GM12878 (cell line): ENCODE results near the gene SMARCA4. TPM values are rescaled to one million over a fixed set of nuclear protein-coding genes. Genes with fewer than 3 reads are reported as not detected.

ENCODE experiments used
- ATAC-seq: fragments of 200-7000 bp; cut with Tn5 transposase; 3 replicates; pipeline ENCODE4 v1.9.1; 2020; ENCODE audit warnings: mild to moderate bottlenecking, moderate library complexity
- BruUV-seq: library from RNA; stranded (reverse); fragments of 400-500 nt; replicated peaks from 2 replicates; lab custom pipeline; 2021; lab: Mats Ljungman, UMichigan
- CTCF ChIA-PET: fragments of 300-600 bp; sonication (Branson Sonifier 250); formaldehyde crosslinking; extraction: SDS; loops from one replicate; lab custom pipeline; 2021; ENCODE audit warnings: inconsistent platforms; lab: Yijun Ruan, JAX
- POLR2A ChIA-PET: fragments of 350-600 bp; formaldehyde crosslinking; extraction: SDS; loops from one replicate; lab custom pipeline; 2021; ENCODE audit warnings: inconsistent platforms; lab: Charles Lee
- RAD21 ChIA-PET: fragments of 300-600 bp; sonication (Branson Sonifier 250); formaldehyde crosslinking; loops from one replicate; lab custom pipeline; 2023; ENCODE audit warnings: antibody characterized with exemption; ENCODE audit not compliant: unreplicated experiment; lab: Charles Lee
- SMC1A ChIA-PET: fragments of 300-600 bp; sonication (Branson Sonifier 250); formaldehyde crosslinking; loops from one replicate; lab custom pipeline; 2023; ENCODE audit not compliant: unreplicated experiment, uncharacterized antibody; lab: Charles Lee
- DNase-seq: peaks from one replicate; pipeline ENCODE4 v3.0.0-alpha.2; 2011; ENCODE audit warnings: low read depth, low spot score
- FAIRE-seq: peaks from 3 replicates; lab custom pipeline; 2011; peaks lifted over from hg19 to GRCh38; lab: Jason Lieb, UNC
- H2AFZ ChIP-seq: 2 replicates; pipeline ENCODE4 v1.6.0; 2011; ENCODE audit warnings: low read depth, low read length, control low read depth; ENCODE audit not compliant: control insufficient read depth
- H3K27ac ChIP-seq: 2 replicates; pipeline ENCODE4 v1.5.1; 2011; ENCODE audit warnings: control low read depth; ENCODE audit not compliant: control insufficient read depth, insufficient read depth
- H3K27me3 ChIP-seq, 2 experiments: replicated peaks in 1 of 2; 2 replicates each; pipeline versions ENCODE4 v1.6.0 to v1.6.1; 2011; ENCODE audit warnings: low read length in 1 of 2; ENCODE audit not compliant: control insufficient read depth in 2 of 2, insufficient read depth in 2 of 2
- H3K36me3 ChIP-seq, 2 experiments: 2 replicates each; pipeline ENCODE4 v1.5.1; 2011; ENCODE audit warnings: low read length in 1 of 2; ENCODE audit not compliant: control insufficient read depth in 2 of 2, insufficient read depth in 2 of 2
- H3K4me1 ChIP-seq: 2 replicates; pipeline ENCODE4 v1.6.1; 2011; ENCODE audit warnings: mild to moderate bottlenecking, low read length, moderate library complexity, mixed read lengths; ENCODE audit not compliant: control insufficient read depth, insufficient read depth
- H3K4me2 ChIP-seq: 2 replicates; pipeline ENCODE4 v1.6.0; 2011; ENCODE audit warnings: control low read depth; ENCODE audit not compliant: control insufficient read depth, insufficient read depth
- H3K4me3 ChIP-seq: fragments of 200-600 bp; sonication (generic); 2 replicates; pipeline ENCODE4 v1.5.1; 2016
- H3K79me2 ChIP-seq: 2 replicates; pipeline ENCODE4 v1.6.0; 2011; ENCODE audit warnings: low read length; ENCODE audit not compliant: control insufficient read depth, insufficient read depth
- H3K9ac ChIP-seq: 2 replicates; pipeline ENCODE4 v1.8.0; 2011; ENCODE audit warnings: low read length, control low read depth, mixed read lengths; ENCODE audit not compliant: control insufficient read depth, insufficient read depth
- H3K9me3 ChIP-seq: replicated peaks from 3 replicates; pipeline ENCODE4 v1.5.1; 2011; ENCODE audit warnings: mild to moderate bottlenecking, low read length; ENCODE audit not compliant: control insufficient read depth, insufficient read depth
- H4K20me1 ChIP-seq: 2 replicates; pipeline ENCODE4 v1.6.0; 2011; ENCODE audit not compliant: control insufficient read depth, insufficient read depth
- ATF7 ChIP-seq: fragments of 450-650 bp; IDR thresholded peaks from 2 replicates; pipeline ENCODE4 v1.6.1; 2016; ENCODE audit warnings: low read depth, mild to moderate bottlenecking
- CHD1 ChIP-seq: IDR thresholded peaks from 2 replicates; pipeline ENCODE4 v1.6.1; 2012; ENCODE audit warnings: low read depth, low read length, improper control_type of control experiment
- MEF2A ChIP-seq: IDR thresholded peaks from 2 replicates; pipeline ENCODE4 v1.6.1; 2011; ENCODE audit warnings: low read depth, mild to moderate bottlenecking, low read length, moderate library complexity; ENCODE audit not compliant: insufficient read depth
- MYB ChIP-seq: fragments of 150-350 bp; IDR thresholded peaks from 2 replicates; pipeline ENCODE4 v1.6.1; 2014; ENCODE audit warnings: mild to moderate bottlenecking, low read depth, low read length, borderline replicate concordance
- YBX1 ChIP-seq: fragments of 450-650 bp; IDR thresholded peaks from 2 replicates; pipeline ENCODE4 v1.6.1; 2016; ENCODE audit warnings: antibody characterized with exemption
- ZNF622 ChIP-seq: fragments of 450-650 bp; IDR thresholded peaks from 2 replicates; pipeline ENCODE4 v1.6.1; 2017; ENCODE audit warnings: mild to moderate bottlenecking, inconsistent platforms
- WGBS: methylation state at CpG from one replicate; pipeline ENCODE4 v1.1.6; 2016; ENCODE audit warnings: low lambda C conversion rate; ENCODE audit not compliant: insufficient replicate concordance, insufficient coverage; ENCODE audit errors: missing lambda C conversion rate; 5-methylcytosine and 5-hydroxymethylcytosine counted together
- in situ Hi-C: fragments of 300-500 bp; cut with MboI; formaldehyde crosslinking; loops from 9 replicates; pipeline ENCODE4 v1.14.3; 2018; ENCODE audit warnings: mixed read lengths
- intact Hi-C: fragments of 100-400 bp; cut with micrococcal nuclease; formaldehyde crosslinking; loops from one replicate; pipeline ENCODE4 v1.14.2; 2022; ENCODE audit not compliant: unreplicated experiment
- polyA plus RNA-seq, 11 experiments: library from polyadenylated mRNA; depleted of rRNA in 4 of 11; unstranded in 6 of 11; stranded (reverse) in 5 of 11; fragments of >200 nt; fragmentation: Nextera tagmentation in 4 of 11; fragmentation: Illumina TruSeq in 1 of 11; extraction: Ambion mirVana in 4 of 11; extraction: Trizol in 1 of 11; gene quantifications; 1 replicate in 1 of 11; 2 replicates in 10 of 11; pipeline versions ENCODE4 v1.2.1 to v1.2.3, GENCODE V29; 2011 to 2016; ENCODE audit warnings: inconsistent platforms in 2 of 11, missing spikeins in 2 of 11, low read depth in 1 of 11
- total RNA-seq, 4 experiments: library from RNA; depleted of rRNA in 3 of 4; stranded (reverse); fragments of >200 nt in 3 of 4; fragmentation: Illumina TruSeq in 1 of 4; extraction: Trizol in 1 of 4; gene quantifications; 2 replicates each; pipeline versions ENCODE4 v1.2.1 to v1.2.3, GENCODE V29; 2013 to 2021
- TF ChIP-seq, protein P1 (sequence below): IDR thresholded peaks from 2 replicates; pipeline ENCODE4 v1.6.1; 2011; ENCODE audit warnings: mild to moderate bottlenecking, low read depth, low read length, moderate library complexity; ENCODE audit not compliant: insufficient replicate concordance

Gene SMARCA4
- total and polyA plus RNA-seq, 10 of the 15 experiments (the other 5 are each of a cell fraction or from before 2014, with no cell fraction given) = 22.4 to 175 (median 57.4) TPM

DNA sequence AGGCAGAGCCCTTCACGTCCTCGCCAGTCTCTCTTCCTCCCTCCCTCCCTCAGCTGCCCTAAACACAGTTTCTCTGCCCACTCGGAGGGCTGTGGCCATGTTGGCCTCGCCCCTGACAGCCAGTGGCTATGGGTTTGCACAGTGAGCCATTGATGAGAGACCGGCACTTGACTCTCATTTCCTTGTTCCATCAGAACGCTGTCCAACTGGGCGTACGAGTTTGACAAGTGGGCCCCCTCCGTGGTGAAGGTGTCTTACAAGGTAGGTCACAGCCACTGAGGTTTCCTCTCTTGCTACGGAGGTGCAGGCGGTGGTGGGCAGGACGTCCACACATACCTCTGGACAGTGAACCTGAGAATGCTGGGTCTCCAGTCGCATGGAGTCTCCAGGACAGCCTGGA is 57.9 kb downstream of the SMARCA4 start:
- FAIRE-seq (no peak), DNase-seq (no peak), ATAC-seq (no peak)
- no peaks in the 10 kb centered on the region for H3K4me1 ChIP-seq
- H3K4me2 ChIP-seq = no peak overlapping the region
- H3K36me3 ChIP-seq = peaks cover 29 to 57% of the 10 kb centered on the region in 2 experiments
- no peak overlapping the region for H3K9ac ChIP-seq
- POLR2A ChIA-PET = no interaction called here
- RAD21 ChIA-PET = no interaction called here
- H3K27me3 ChIP-seq = no peaks in the 10 kb centered on the region
- TF ChIP-seq CHD1 (no peak), MYB (no peak), YBX1 (no peak), ZNF622 (no peak), MEF2A (no peak)
- TF ChIP-seq, protein P1, sequence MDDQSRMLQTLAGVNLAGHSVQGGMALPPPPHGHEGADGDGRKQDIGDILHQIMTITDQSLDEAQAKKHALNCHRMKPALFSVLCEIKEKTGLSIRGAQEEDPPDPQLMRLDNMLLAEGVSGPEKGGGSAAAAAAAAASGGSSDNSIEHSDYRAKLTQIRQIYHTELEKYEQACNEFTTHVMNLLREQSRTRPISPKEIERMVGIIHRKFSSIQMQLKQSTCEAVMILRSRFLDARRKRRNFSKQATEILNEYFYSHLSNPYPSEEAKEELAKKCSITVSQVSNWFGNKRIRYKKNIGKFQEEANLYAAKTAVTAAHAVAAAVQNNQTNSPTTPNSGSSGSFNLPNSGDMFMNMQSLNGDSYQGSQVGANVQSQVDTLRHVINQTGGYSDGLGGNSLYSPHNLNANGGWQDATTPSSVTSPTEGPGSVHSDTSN = no peak
- intact Hi-C loops = no loop called here
- H3K79me2 ChIP-seq = no peaks in the 10 kb centered on the region
- CTCF ChIA-PET = interaction anchor here (3.4 kb wide), 1 partner anchor 77 kb away, joined by 10 read pairs; no protein-coding TSS in a partner anchor
- no TSS peak for BruUV-seq
- no peak overlapping the region for H2AFZ ChIP-seq
- in situ Hi-C loops = no loop called here
- 91% methylated on average over 13 of the region's 13 CpGs for WGBS
- no peak overlapping the region for H3K27ac ChIP-seq
- H3K4me3 ChIP-seq = no peak overlapping the region
- H3K9me3 ChIP-seq = no peaks in the 10 kb centered on the region
- SMC1A ChIA-PET = no interaction called here
- H4K20me1 ChIP-seq = no peaks in the 10 kb centered on the region

DNA sequence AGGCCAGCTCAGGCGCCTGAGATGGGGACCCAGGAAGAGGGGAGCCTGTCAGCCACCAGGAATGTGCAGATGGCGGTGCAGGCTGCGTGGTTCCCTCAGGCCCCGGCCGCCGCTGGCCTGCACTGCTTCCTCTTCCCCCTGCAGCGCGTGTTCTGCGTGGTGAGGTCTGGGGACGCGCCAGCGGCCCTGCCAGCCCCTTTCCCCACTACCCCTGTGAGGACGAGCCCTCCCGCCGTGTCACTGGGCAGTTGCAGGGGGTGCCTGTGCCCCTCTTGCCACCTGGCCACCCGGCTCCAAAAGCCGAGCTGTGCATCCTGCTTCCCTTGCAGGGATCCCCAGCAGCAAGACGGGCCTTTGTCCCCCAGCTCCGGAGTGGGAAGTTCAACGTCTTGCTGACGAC is 58.4 kb downstream of the SMARCA4 start:
- ChIA-PET CTCF (interaction anchor here (3.4 kb wide), 1 partner anchor 78 kb away, joined by 10 read pairs; no protein-coding TSS in a partner anchor), POLR2A (no interaction called here), SMC1A (no interaction called here), RAD21 (no interaction called here)
- in situ Hi-C loops = no loop called here
- no peak for ATAC-seq
- DNase-seq = no peak
- peaks cover 25 to 57% of the 10 kb centered on the region in 2 experiments for H3K36me3 ChIP-seq
- H2AFZ ChIP-seq = no peak overlapping the region
- no peak overlapping the region for H3K4me2 ChIP-seq
- no peak for FAIRE-seq
- H3K4me3 ChIP-seq = no peak overlapping the region
- WGBS = 96% methylated on average over 11 of the region's 21 CpGs
- no peaks in the 10 kb centered on the region for H3K79me2 ChIP-seq
- intact Hi-C loops = no loop called here
- H3K4me1 ChIP-seq = no peaks in the 10 kb centered on the region
- no peaks in the 10 kb centered on the region for H3K27me3 ChIP-seq
- no peaks in the 10 kb centered on the region for H3K9me3 ChIP-seq
- no peak for TF ChIP-seq ATF7
- BruUV-seq = no TSS peak
- H3K9ac ChIP-seq = no peak overlapping the region
- no peak overlapping the region for H3K27ac ChIP-seq
- no peaks in the 10 kb centered on the region for H4K20me1 ChIP-seq
